Endothelial cell of coronary artery (primary cell): Measurements from ENCODE around the gene NEMP2. TPM values are rescaled to one million over a fixed set of nuclear protein-coding genes. Genes with fewer than 3 reads are reported as not detected.

Experiments used
- total RNA-seq: library from RNA; depleted of rRNA; stranded (reverse); fragments of >200 nt; gene quantifications from 2 replicates; pipeline ENCODE4 v1.2.3, GENCODE V29; 2014

NEMP2 gene
- total RNA-seq: 1.2 and 2.8 TPM in 2 replicates

GRCh38 chr2:190534310-190535120, at the start of gene NEMP2:
Gene NEMP2 (minus strand): TSS chr2:190534722. CDS start chr2:190534655, 67 bp downstream.

Other genes starting within 250 kb of the NEMP2 start
- gene HIBCH, start 214.9 kb downstream of the NEMP2 start, total RNA-seq: 13.2 and 17.0 TPM in 2 replicates
- 16.1 and 17.0 TPM in 2 replicates for gene INPP1, start 191.1 kb downstream of the NEMP2 start, total RNA-seq
- 4.4 and 5.1 TPM in 2 replicates for gene MFSD6, start 126.4 kb downstream of the NEMP2 start, total RNA-seq
- gene NAB1, start 114.4 kb upstream of the NEMP2 start, total RNA-seq: 23.7 and 41.1 TPM in 2 replicates